Limb (tissue), 2 donors: ENCODE results near the gene CIZ1.

ENCODE experiments used
- DNase-seq, 2 donors: peaks; one replicate each; pipeline ENCODE4 v3.0.0-alpha.2; 2016; ENCODE audit errors: extremely low spot score in 2 of 2

The CIZ1 gene

DNA sequence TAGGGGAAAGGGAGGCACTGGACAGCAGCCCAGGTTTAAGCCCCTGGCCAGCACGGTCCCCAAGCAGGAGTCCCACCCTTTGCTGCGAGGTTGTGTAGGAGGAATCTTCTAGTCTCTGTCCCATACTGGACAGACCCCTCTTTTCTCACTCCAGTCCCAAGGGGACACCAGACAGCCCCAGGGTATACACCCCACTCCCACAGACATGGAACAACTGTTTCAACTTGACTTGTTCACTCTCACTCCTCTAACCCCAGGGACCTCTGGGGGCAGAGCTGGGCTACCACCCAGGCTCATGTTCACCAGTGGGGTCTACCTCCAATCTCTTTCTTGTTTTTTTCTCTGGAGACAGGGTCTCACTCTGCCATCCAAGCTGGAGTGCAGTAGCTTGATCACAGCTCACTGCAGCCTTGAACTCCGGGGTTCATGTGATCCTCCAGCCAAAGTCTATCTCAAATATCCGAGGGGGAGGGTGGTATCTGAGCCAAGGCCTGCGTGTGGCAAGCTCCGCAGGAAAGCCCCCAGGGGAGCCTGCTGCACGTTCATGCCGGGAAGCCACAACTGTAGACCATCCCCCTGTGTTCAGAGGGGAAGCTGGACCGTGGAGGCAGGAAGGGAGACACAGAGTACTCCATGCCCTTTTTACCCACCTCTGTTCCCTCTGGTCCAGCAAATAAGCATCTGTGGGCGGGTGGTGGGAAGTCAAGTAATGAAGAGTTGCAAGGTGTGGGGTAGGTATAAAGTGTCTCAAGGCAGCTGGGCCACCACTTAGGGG lies 65.6 kb downstream of the CIZ1 start:
- no peak for DNase-seq

DNA sequence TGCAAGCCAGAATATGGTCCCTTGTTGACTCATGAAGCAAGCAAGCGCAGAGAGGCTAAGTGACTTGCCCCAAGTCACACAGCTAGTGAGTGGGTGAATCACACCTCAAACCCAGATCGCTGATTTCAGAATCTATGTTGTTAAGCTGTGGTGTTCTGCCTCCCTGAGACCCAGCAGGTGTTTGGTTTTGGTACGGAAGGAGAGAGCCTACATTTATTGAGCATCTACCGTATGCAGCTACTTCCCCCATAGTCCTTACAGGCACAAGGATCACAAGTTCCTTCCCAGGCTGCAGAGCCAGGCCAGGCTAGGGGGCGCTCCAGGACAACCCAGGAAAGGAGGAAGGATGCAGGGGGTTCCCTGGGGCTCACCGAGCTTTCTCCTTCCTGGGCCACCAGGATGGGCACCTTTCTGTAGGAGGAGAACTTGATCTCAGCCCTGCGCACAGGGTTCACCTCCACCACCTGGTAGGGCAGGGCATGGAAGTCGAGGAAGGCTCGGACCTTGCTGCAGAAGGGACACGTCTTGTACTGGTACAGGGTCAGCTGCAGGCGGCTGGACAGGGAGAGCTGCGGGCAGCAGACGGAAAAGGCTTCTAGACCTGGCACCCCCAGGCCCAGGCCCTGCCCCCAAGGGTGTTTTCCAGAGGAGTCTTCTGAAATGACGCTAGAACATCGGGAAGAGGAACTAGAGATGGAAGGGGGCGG lies 66.3 kb downstream of the CIZ1 start:
- no peak for DNase-seq

DNA sequence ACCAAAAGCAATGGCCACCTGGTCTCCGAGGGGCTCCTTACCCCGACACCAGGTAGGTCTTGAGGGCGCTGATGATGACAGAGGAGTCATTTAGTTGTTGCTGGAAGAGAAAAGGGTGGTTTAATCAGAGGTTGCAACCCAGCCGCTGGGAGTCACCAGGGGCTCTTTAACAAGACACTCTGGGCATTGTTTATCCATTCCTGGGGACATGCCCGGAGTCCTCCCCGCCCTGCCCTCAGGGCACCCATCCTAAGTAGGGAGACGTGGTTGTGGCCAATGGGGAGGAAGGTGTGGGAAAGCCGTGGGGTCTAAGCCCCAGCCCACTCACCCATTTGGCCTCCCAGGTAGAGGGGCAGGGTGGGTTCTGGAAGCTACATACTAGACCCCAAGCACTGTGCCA lies 66.9 kb downstream of the CIZ1 start:
- DNase-seq, result no peak

DNA sequence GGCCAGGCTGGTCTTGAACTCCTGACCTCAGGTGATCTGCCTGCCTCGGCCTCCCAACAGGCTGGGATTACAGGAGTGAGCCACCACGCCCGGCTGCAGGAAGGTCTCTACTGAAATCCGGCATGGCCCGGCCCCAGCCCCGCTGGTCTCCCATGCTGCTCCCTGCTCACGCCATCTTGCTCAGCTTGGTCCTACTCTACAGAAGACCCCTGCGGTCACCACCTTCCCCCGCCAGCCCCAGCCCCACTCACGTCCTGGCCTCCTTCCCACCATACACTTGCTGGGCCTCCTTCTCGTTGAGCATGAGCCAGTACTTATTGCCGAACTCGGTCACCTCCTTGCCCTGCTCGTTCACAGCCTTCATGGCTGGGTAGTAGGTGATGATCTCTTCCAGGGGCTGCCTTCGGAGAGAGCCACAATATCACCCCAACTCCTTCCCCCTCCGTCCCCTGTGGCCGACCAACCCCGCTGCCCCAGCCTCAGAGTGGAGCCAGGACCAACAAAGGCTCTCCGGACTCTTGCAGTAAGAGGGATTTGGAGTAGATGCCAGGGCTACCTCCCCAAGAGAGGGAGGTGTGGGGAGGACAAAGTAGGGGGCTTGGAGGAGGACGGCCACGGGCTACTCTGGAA lies 67.8 kb downstream of the CIZ1 start:
- DNase-seq, result no peak

DNA sequence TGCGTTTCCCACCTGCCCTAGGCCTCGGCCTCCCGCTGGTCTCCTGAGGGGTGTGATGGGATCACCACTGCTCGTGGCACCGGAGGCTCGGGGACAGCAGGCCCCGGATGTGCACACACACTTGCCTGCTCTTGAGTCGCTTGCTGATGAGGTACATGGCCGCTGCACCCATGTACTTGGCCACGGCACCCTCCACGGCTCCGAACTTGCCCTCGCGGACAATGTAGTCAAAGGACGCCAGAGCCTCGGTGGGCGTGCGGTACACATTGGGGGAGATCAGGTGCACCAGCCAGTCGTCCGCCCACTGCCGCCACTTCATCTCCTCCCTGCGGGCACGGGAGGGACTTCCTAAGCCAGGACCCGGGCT lies 68.6 kb downstream of the CIZ1 start:
- no peak for DNase-seq

DNA sequence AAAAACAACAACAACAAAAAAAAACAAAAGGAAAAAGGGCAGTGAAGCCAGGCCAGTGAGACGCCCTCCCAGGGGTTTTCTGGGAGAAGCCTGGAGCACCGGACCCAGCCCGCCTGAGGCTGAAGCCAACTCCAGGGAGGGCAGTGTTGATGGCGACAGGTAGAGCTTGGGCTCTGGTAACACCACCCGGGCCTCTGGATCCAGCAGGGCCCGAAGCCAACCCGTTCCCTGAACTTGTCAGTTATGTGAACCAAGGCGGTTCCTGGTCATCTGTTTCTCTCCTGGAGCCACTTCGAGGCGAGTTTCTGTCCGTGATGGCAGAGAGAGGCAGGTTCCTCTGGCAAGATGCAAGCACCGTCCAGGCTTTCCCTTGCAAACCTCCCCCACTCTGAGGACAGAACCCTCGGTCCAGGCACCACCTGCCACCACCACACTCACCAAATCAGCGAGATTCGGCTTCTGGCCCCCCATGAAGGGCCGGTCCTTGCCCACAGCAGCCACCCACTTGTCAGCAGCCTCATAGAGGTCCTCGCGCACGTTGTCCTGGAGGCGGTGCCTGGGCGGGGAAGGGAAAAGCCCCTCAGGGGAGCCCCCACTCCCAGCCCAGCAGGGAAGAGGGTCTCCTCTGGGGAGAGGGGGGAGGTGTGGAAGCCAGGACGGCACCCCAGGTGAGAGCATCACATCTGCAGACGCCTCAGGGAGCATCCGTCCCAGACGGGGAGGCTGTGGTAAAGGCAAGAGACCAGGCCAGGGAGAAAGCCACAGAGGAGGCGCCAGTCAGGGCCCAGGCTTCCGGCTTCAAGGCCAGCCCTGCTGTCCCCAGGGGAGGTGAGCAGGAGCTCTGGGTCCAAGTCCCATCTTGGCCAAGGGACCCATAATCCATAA lies 69.2 kb downstream of the CIZ1 start:
- no peak for DNase-seq

DNA sequence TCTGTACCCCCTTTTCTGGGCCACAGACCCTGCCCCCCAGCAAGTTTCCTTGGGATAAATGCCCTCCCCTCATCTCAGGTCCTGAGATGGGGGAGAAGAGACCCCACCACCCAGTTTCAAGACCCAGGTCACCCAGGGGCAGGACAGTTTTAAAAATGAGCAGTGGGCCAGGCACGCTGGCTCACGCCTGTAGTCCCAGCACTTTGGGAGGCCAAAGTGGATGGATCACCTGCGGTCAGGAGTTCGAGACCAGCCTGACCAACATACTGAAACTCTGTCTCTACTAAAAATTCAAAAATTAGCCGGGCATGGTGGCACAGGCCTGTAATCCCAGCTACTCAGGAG lies 69.9 kb downstream of the CIZ1 start:
- no peak for DNase-seq

DNA sequence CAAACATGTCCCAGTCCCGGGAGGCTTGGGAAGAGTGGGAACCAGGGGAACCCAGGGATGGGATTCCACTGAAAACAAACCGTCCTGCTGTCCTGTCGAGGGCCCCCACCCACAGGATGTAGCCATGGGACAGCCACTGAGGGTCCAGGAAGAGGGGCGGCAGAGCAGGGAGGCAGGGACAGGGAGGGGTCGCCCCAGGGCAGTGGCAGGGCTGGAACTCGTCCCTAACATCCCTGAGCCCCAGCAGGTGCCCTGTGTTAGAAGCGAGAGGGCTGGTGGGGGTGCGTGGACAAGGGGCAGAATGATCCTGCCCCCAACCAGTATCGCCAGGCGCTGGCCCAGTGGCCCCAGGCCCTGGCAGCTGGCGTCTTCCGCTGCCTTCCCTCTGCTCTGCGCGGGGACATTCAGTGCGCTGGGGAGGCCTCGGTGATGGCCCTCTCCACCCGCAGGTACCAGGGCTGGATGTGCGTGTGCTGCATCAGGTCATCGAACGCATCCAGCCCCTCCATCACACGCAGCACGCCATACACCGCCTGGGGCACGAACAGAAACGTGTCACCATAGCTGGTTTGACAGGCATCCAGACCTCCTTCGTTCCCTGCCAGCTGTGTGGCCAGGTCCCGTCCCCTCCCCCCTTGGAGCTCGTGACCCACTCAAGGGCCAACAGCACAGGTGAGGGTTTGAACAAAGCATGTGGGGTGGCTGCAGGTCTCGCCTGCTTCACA lies 70.5 kb downstream of the CIZ1 start:
- no peak for DNase-seq

DNA sequence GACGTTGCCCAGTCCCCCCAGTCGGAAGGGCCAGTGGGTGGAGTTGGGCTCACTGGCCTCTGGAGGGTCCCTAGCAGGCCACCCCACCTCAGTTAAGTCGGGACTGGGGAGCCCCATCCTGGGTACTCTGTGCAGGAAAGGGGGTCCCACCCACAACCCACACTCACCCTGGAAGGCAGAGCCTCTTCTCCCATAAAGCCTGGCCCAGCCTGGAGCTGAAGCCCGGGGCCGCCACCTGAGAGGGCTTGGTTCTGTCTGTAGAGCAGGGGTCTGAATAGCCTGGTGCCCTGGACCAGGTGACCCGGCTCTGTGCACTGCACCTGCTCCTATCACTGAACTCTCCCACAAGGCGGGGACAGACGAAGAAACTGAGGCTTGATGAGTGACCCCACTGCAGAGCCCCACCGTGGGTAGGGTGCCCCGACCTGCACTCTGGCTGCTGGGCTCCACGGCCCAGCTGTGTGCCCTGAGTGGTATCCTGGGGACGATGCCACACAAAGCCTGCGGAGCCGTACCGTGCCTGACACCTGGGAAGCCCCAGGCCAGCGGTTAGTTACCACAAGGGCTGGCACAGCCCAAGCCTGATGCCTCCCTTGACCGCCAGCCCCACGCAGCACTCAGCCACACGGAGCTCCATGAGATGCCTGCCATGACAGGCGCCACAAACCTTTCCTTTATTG lies 71.2 kb downstream of the CIZ1 start:
- no peak for DNase-seq

DNA sequence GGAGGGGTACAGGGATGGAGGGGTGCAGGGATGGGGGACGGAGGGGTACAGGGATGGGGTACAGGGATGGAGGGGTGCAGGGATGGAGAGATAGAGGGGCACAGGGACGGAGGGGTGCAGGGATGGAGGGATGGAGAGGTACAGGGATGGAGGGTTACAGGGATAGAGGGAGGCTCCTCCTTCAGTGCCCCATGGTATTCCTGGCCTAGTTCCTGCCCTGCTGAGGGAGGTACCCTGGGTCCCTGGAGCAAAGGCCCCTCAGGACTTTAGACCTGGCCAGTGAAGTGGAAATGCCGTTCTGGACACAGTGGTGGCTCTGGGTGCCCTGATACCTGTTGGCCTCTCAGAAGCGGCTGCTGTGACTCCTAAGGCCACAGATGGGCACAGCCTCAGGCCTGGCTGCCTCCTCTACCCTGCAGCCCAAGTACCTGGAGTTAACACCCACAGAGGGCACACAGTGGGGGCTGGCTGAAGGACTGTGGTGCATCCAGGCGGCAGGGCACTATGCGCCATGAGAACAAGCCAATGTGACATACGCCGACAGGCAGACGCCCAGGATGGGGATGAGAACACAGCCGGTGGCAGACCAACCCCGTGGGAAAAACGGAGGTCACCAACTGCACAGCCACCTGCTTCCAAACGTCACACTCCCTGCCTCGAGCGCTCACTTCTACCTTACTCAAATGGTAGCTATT lies 72.3 kb downstream of the CIZ1 start:
- no peak for DNase-seq

DNA sequence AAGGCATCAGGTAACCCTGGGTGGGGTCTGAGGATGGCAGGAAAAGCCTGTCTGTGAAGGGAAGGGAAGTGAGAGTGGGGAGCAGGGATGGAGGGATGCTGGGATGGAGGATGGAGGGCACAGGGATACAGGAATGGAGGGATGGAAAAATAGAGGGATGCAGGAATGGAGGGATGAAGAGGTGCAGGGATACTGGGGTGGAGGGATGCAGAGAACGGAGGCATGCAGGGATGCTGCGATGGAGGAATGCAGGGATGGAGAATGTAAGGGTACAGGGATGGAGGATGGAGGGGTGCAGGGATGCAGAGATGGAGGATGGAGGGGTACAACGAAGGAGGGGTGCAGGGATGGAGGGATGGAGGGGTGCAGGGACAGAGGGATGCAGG lies 72.9 kb downstream of the CIZ1 start:
- no peak for DNase-seq

DNA sequence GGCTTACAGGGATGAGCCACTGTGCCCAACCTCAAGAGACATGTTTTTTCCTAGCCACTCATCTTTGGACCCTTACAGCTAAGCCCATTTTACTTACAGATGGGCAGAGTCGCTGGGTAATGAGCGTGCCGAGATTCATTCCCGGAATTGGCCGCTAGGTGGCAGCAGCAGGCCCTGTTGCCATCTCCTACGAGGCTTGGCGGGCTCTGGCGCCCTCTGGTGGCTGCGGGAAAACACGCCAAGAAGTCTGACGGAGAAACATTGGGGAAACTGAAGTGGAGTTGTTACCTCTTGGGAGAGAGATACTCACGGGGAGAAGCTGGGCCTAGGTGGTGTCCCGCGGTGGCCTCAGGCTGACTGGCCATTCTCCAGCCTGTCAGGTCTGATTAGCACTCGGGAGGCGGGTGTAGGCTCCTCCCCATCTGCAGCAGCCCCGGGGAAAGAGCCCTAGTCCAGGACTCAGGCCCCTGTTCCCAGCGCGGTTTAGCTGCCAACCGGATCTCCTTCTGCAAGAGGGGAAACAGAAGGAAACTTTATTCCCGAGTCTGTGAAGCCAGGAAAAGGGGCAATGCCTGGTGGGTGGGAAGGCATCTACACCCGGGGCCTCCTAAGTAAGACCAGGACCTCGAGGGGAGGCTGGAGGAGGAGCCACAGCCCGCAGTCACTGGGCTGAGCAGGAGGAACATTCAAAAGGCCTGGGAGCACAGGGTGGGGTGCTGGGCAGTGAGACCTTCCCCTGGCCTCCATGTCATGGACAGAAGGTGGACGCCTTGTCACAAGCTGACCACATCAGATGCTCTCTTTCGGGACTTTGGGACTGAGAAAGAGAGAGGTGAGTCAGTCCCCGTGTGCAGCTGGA lies 73.5 kb downstream of the CIZ1 start:
- peak; percentile 83 to 98 for DNase-seq

DNA sequence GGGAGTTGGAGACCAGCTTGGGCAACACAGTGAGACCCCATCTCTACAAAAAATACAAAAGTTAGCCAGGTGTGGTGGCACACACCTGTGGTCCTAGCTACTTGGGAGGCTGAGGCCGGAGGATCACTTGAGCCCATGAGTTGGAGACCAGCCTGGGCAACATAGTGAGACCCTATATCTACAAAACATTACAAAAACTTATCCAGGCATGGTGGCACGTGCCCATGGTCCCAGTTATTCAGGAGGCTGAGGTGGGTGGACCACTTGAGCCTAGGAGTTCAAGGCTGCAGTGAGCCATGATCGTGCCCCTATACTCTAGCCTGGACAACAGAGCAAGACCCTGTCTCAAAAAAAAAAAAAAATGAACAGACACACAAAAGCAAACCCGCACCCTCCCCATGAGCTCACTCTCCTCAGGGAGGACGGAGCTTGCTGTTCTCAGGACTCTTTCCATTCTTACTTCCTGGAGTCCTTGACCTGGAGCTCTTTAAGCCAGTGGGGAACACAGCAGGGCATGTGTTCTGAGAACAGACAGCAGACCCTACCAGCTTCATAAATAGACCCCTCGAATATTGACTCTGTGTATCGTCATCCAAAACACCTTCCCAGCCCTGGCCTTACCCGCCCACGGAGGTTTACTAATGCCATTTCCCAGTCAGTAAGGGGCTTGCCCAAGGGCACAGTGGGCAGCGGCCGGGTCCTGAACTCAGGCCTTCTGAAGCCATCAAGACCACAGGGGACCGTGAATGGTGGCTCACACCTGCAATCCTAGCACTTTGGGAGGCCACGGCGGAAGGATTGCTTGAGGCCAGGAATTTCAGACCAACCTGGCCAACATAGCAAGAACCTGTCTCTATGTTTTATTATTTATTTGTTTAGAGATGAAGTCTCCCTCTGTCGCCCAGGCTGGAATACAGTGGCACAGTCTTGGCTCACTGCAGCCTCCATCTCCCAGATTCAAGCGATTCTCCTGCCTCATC lies 75.0 kb downstream of the CIZ1 start:
- no peak for DNase-seq
